H1 (cell line): ENCODE measurements around the gene CACNA1D. TPM values are rescaled to one million over a fixed set of nuclear protein-coding genes. Genes with fewer than 3 reads are reported as not detected.

ENCODE experiments used
- CTCF ChIA-PET: fragments of 300-600 bp; sonication (Branson Sonifier 250); formaldehyde crosslinking; loops from one replicate; lab custom pipeline; 2021; ENCODE audit not compliant: partially characterized antibody; lab: Charles Lee
- POLR2A ChIA-PET: fragments of 300-600 bp; sonication (Branson Sonifier 250); formaldehyde crosslinking; loops from one replicate; lab custom pipeline; 2021; ENCODE audit warnings: inconsistent platforms; ENCODE audit not compliant: partially characterized antibody; lab: Charles Lee
- DNase-seq, 2 experiments: peaks; one replicate each; pipeline versions ENCODE4 v3.0.0 to v3.0.0-alpha.2; 2010 to 2022; ENCODE audit warnings: low spot score in 2 of 2, low read depth in 1 of 2, mixed read lengths in 1 of 2
- FAIRE-seq: peaks from 2 replicates; lab custom pipeline; 2011; peaks lifted over from hg19 to GRCh38; lab: Jason Lieb, UNC
- H2AFZ ChIP-seq: 2 replicates; pipeline ENCODE4 v1.8.1; 2012; ENCODE audit warnings: low read length, inconsistent platforms
- H2AK5ac ChIP-seq: 2 replicates; pipeline ENCODE4 v1.6.1; 2013; ENCODE audit warnings: low read depth, low read length
- H2BK120ac ChIP-seq: replicated peaks from 2 replicates; pipeline ENCODE3; 2013; ENCODE audit warnings: low read depth, low read length, inconsistent platforms
- H2BK12ac ChIP-seq: 2 replicates; pipeline ENCODE4 v1.6.1; 2013; ENCODE audit warnings: low read depth, low read length
- H2BK15ac ChIP-seq: 2 replicates; pipeline ENCODE4 v1.6.1; 2013; ENCODE audit warnings: low read length
- H2BK20ac ChIP-seq: 2 replicates; pipeline ENCODE4 v1.6.1; 2013; ENCODE audit warnings: low read length
- H2BK5ac ChIP-seq: 2 replicates; pipeline ENCODE4 v1.6.1; 2013; ENCODE audit warnings: low read depth, low read length
- H3K14ac ChIP-seq: 2 replicates; pipeline ENCODE4 v1.6.1; 2013; ENCODE audit warnings: inconsistent platforms; ENCODE audit not compliant: insufficient read length
- H3K18ac ChIP-seq: 2 replicates; pipeline ENCODE4 v1.6.1; 2013; ENCODE audit warnings: low read length; ENCODE audit errors: extremely low read depth
- H3K23ac ChIP-seq: 2 replicates; pipeline ENCODE4 v1.6.1; 2013; ENCODE audit warnings: inconsistent platforms; ENCODE audit not compliant: insufficient read length
- H3K23me2 ChIP-seq: 2 replicates; pipeline ENCODE4 v1.6.1; 2013; ENCODE audit warnings: low read depth, low read length
- H3K27ac ChIP-seq: 2 replicates; pipeline ENCODE4 v1.6.1; 2011; ENCODE audit warnings: low read depth, low read length, inconsistent platforms
- H3K27me3 ChIP-seq, 4 experiments: replicated peaks in 1 of 4; 1 replicate in 1 of 4; 2 replicates in 3 of 4; pipeline versions ENCODE4 v1.6.1 to v1.8.1; 2011 to 2013; ENCODE audit warnings: low read length in 3 of 4, mild to moderate bottlenecking in 3 of 4, inconsistent platforms in 2 of 4, mixed read lengths in 2 of 4, moderate library complexity in 1 of 4; ENCODE audit not compliant: control insufficient read depth in 3 of 4, insufficient read depth in 3 of 4; ENCODE audit errors: extremely low read depth in 1 of 4
- H3K36me3 ChIP-seq, 4 experiments: 2 replicates each; pipeline versions ENCODE4 v1.6.1 to v1.8.1; 2011 to 2013; ENCODE audit warnings: mild to moderate bottlenecking in 4 of 4, low read length in 3 of 4, moderate library complexity in 2 of 4, control low read depth in 1 of 4, inconsistent platforms in 1 of 4; ENCODE audit not compliant: insufficient read depth in 4 of 4, control insufficient read depth in 2 of 4
- H3K4ac ChIP-seq: replicated peaks from 2 replicates; pipeline ENCODE3; 2013; ENCODE audit warnings: low read length, low read depth, mixed read lengths, inconsistent platforms; ENCODE audit not compliant: insufficient read length
- H3K4me1 ChIP-seq, 4 experiments: replicated peaks in 1 of 4; 1 replicate in 1 of 4; 2 replicates in 3 of 4; pipeline versions ENCODE4 v1.6.1 to v1.8.1; 2011 to 2013; ENCODE audit warnings: low read length in 3 of 4, inconsistent platforms in 2 of 4, mixed read lengths in 1 of 4; ENCODE audit not compliant: insufficient read depth in 4 of 4, control insufficient read depth in 3 of 4
- H3K4me2 ChIP-seq, 2 experiments: 2 replicates each; pipeline versions ENCODE4 v1.6.1 to v1.8.1; 2011 to 2013; ENCODE audit warnings: low read depth in 2 of 2, low read length in 2 of 2, control low read depth in 1 of 2, inconsistent platforms in 1 of 2, mild to moderate bottlenecking in 1 of 2; ENCODE audit not compliant: insufficient read depth in 1 of 2
- H3K4me3 ChIP-seq, 4 experiments: fragments of 200-600, 300-600 bp in 1 of 4; sonication (generic), shearing (Covaris generic), sonication (Bioruptor Twin) in 1 of 4; 2 replicates each; pipeline versions ENCODE4 v1.5.1 to v1.8.1; 2011 to 2016; ENCODE audit warnings: low read length in 4 of 4, low read depth in 3 of 4, control low read depth in 2 of 4, inconsistent platforms in 2 of 4, mild to moderate bottlenecking in 2 of 4, mixed read lengths in 1 of 4, moderate library complexity in 1 of 4; ENCODE audit not compliant: insufficient read depth in 2 of 4; ENCODE audit errors: extremely low read depth in 1 of 4
- H3K56ac ChIP-seq: replicated peaks from 2 replicates; pipeline ENCODE3; 2013; ENCODE audit warnings: low read depth, mild to moderate bottlenecking, mixed read lengths, low read length, inconsistent platforms; ENCODE audit not compliant: insufficient read length
- H3K79me1 ChIP-seq: 2 replicates; pipeline ENCODE4 v1.6.1; 2013; ENCODE audit warnings: low read depth, low read length, control low read depth
- H3K79me2 ChIP-seq, 2 experiments: 2 replicates each; pipeline versions ENCODE4 v1.6.1 to v1.8.1; 2012 to 2013; ENCODE audit warnings: low read length in 2 of 2, mild to moderate bottlenecking in 2 of 2, inconsistent platforms in 1 of 2; ENCODE audit not compliant: insufficient read depth in 2 of 2, control insufficient read depth in 1 of 2
- H3K9ac ChIP-seq, 4 experiments: replicated peaks in 1 of 4; 1 replicate in 1 of 4; 2 replicates in 3 of 4; pipeline versions ENCODE4 v1.6.1 to v1.8.1; 2011 to 2013; ENCODE audit warnings: low read depth in 3 of 4, low read length in 3 of 4, control low read depth in 2 of 4, mild to moderate bottlenecking in 2 of 4, moderate library complexity in 2 of 4, inconsistent platforms in 1 of 4; ENCODE audit errors: extremely low read depth in 1 of 4
- H3K9me3 ChIP-seq, 2 experiments: 2 replicates each; pipeline versions ENCODE4 v1.6.1 to v1.8.1; 2012 to 2013; ENCODE audit warnings: mild to moderate bottlenecking in 2 of 2, moderate library complexity in 2 of 2, control low read depth in 1 of 2, inconsistent platforms in 1 of 2, low read depth in 1 of 2, low read length in 1 of 2, mixed read lengths in 1 of 2; ENCODE audit not compliant: insufficient read depth in 2 of 2
- H4K20me1 ChIP-seq, 2 experiments: replicated peaks in 1 of 2; 2 replicates each; pipeline versions ENCODE3 to v1.8.1; 2011 to 2013; ENCODE audit warnings: inconsistent platforms in 2 of 2, low read length in 2 of 2, mild to moderate bottlenecking in 1 of 2; ENCODE audit not compliant: insufficient read depth in 2 of 2, control insufficient read depth in 1 of 2
- H4K5ac ChIP-seq: 2 replicates; pipeline ENCODE4 v1.6.1; 2013; ENCODE audit warnings: low read length, low read depth, mixed read lengths, inconsistent platforms; ENCODE audit not compliant: insufficient read length
- H4K8ac ChIP-seq: 2 replicates; pipeline ENCODE4 v1.8.0; 2013; ENCODE audit warnings: mild to moderate bottlenecking, moderate library complexity, low read length, inconsistent platforms; ENCODE audit not compliant: insufficient read depth; ENCODE audit errors: extremely low read depth
- H4K91ac ChIP-seq: replicated peaks from 2 replicates; pipeline ENCODE3; 2013; ENCODE audit warnings: low read length, mixed read lengths, inconsistent platforms; ENCODE audit not compliant: insufficient read length
- EGR1 ChIP-seq: IDR thresholded peaks from 2 replicates; pipeline ENCODE4 v1.6.1; 2011; ENCODE audit warnings: low read depth, low read length, borderline replicate concordance
- MAFK ChIP-seq: IDR thresholded peaks from 2 replicates; pipeline ENCODE4 v1.6.1; 2012; ENCODE audit warnings: low read depth, mild to moderate bottlenecking, improper control_type of control experiment, low read length
- RFX5 ChIP-seq: IDR thresholded peaks from 2 replicates; pipeline ENCODE4 v1.6.1; 2011; ENCODE audit warnings: low read depth, low read length, improper control_type of control experiment, borderline replicate concordance
- SIRT6 ChIP-seq: IDR thresholded peaks from one replicate; pipeline ENCODE4 v1.7.1; 2012; ENCODE audit warnings: low read length, inconsistent platforms
- SUZ12 ChIP-seq: fragments of 200-600 bp; sonication (generic); IDR thresholded peaks from 2 replicates; pipeline ENCODE4 v1.6.1; 2012; ENCODE audit warnings: mild to moderate bottlenecking, inconsistent platforms, low read length, moderate library complexity, mixed read lengths
- TEAD4 ChIP-seq: IDR thresholded peaks from 2 replicates; pipeline ENCODE4 v1.6.1; 2012; ENCODE audit warnings: low read depth, low read length, inconsistent platforms, mixed read lengths
- ZNF274 ChIP-seq: IDR thresholded peaks from 2 replicates; pipeline ENCODE4 v1.7.0; 2012; ENCODE audit warnings: low read length, borderline replicate concordance; ENCODE audit errors: extremely low read depth
- WGBS, 2 experiments: shearing (Covaris generic) in 1 of 2; methylation state at CpG; one replicate each; pipeline versions ENCODE4 v1.1.6 to v1.1.7; 2013 to 2015; ENCODE audit warnings: low lambda C conversion rate in 2 of 2, mixed read lengths in 2 of 2, inconsistent platforms in 1 of 2, low coverage in 1 of 2, missing lambda C conversion rate in 1 of 2; ENCODE audit not compliant: insufficient replicate concordance in 2 of 2, insufficient coverage in 1 of 2, insufficient read length in 1 of 2; ENCODE audit errors: extremely low coverage in 1 of 2, missing lambda C conversion rate in 1 of 2; 5-methylcytosine and 5-hydroxymethylcytosine counted together
- polyA plus RNA-seq, 7 experiments: library from polyadenylated mRNA; depleted of rRNA in 3 of 7; stranded (reverse) in 5 of 7; unstranded in 2 of 7; fragments of >200 nt in 5 of 7; fragments of 200-250 nt in 2 of 7; gene quantifications; 1 replicate in 5 of 7; 2 replicates in 1 of 7; 4 replicates in 1 of 7; pipeline versions ENCODE4 v1.2.1 to v1.2.3, GENCODE V29; 2011 to 2013; ENCODE audit warnings: missing spikeins in 2 of 7, mixed read lengths in 2 of 7
- total RNA-seq: library from RNA; stranded (reverse); fragmentation: NEBNext Ultra II Directional; extraction: Animal tissue kit (Norgen Biotek cat#: 25700); gene quantifications from 2 replicates; pipeline ENCODE4 v1.2.1, GENCODE V29; 2021

The CACNA1D gene
- total and polyA plus RNA-seq, 2 of the 8 experiments (the other 6 are each of a cell fraction or from before 2014, with no cell fraction given): 2.0 to 2.9 TPM

- Histone ChIP-seq H3K14ac (no peak overlapping the region), H3K79me2 (no peaks in the 10 kb centered on the region), H3K4me2 (no peak overlapping the region), H3K36me3 (no peaks in the 10 kb centered on the region), H3K56ac (no peak overlapping the region), H4K5ac (no peak overlapping the region), H2AFZ (no peak overlapping the region), H3K4me3 (no peak overlapping the region), H3K23ac (no peak overlapping the region), H2BK12ac (no peak overlapping the region), H3K18ac (no peak overlapping the region), H3K9ac (no peak overlapping the region), H2BK20ac (no peak overlapping the region), H2BK120ac (no peak overlapping the region), H3K79me1 (no peaks in the 10 kb centered on the region), H4K8ac (no peak overlapping the region), H2BK15ac (no peak overlapping the region), H3K4me1 (peaks cover 0 to 12% (median 5%) of the 10 kb centered on the region in 4 experiments; a peak in 3 of 7 replicates), H2BK5ac (no peak overlapping the region), H3K27ac (no peak overlapping the region), H2AK5ac (no peak overlapping the region), H3K23me2 (no peaks in the 10 kb centered on the region), H3K9me3 (no peaks in the 10 kb centered on the region), H4K91ac (no peak overlapping the region), H4K20me1 (no peaks in the 10 kb centered on the region), H3K4ac (no peak overlapping the region), H3K27me3 (no peaks in the 10 kb centered on the region)
- CTCF ChIA-PET: interaction anchor here (0.9 to 2.7 kb wide), 20 partner anchors 9 to 115 kb away, joined by 3 to 10 read pairs (median 4); no protein-coding TSS in a partner anchor
- no peak for TF ChIP-seq RFX5
- no peak for TF ChIP-seq ZNF274
- TF ChIP-seq SIRT6: no peak
- no peak for TF ChIP-seq EGR1
- no peak for TF ChIP-seq TEAD4
- no peak for TF ChIP-seq MAFK
- TF ChIP-seq SUZ12: no peak
- no peak for DNase-seq
- 79% methylated on average over 5 of the region's 5 CpGs; no CpG with 5 or more reads in 1 of the 2 experiments for WGBS, 2 experiments
- POLR2A ChIA-PET: interaction anchor here (1.0 kb wide), 1 partner anchor 99 kb away, joined by 3 read pairs; no protein-coding TSS in a partner anchor
- no peak for FAIRE-seq
Measured at GRCh38 chr3:53765753-53766152, 271.3 kb downstream of the CACNA1D start.
